Measurements from ENCODE around the gene HSPBAP1.
"Not testable (repeated sequence)": the region's sequence is repeated elsewhere in the genome, so short reads cannot be mapped to it uniquely, and the experiment has no call there.

Gene HSPBAP1

DNA sequence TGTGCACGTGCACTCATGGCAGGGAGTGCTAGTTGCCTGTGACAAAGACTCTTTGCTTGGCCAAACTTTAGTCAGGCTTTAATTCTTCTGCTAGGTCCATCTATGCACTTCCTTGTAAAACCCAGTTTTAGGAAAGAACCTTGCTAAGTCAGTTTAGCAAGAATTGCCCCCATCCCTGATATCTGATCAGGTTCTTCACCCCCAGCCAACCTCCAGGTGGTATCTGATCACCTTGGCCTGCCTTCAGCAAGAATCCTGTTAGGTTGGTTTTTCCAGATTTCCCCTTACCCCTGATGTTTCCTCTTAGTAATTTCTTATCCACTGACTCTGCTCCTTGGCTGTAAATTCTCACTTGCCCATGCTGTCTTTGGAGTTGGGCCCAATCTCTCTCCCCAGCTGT, 8.4 kb downstream of the HSPBAP1 start:
- in situ Hi-C loops (cut with MboI; ENCODE audit: low sequenced_read_pairs): no loop called here

DNA sequence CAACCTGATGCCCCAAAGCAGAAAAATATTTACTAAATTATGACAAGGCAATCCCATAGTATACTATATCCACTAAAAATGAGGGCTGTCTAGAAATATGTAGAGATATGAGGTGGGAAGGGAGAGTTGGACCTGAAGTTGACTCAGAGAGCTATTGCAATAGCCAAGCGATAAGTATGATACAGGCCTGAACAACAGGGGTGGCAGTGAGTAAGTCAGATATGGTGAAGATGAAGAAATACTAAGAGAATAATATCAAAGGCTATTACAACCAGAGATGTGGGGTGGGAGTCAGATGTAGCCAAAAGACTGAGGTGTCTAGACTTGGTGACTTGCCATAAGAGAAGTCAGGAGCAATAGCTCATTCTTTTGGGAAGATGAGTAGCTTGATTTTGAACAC, 9.2 kb downstream of the HSPBAP1 start:
- in situ Hi-C loops (cut with MboI; ENCODE audit: low sequenced_read_pairs): no loop called here

GRCh38 chr3:122782804-122783203, 10.8 kb downstream of the HSPBAP1 start:
- in situ Hi-C loops (cut with MboI; ENCODE audit: low sequenced_read_pairs): no loop called here

DNA sequence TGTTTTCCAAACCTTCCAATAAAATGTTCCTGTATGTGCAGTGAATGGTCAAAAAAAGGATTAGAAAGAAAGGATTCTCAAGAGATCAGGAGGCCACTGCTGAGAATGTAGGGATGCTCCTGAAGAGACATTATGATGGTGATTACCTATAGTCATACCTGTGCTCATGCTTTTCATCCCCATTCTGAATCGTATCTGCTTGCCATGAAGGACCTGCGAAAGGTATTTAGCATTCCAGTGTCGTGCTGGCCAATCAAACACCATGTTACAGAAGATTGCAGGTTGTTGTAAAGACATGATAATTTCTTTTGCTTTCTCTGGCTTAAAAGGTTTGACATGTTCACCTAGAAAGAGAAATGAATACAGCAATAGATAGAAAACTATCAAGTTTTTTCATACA, 16.1 kb downstream of the HSPBAP1 start:
- in situ Hi-C loops (cut with MboI; ENCODE audit: low sequenced_read_pairs): no loop called here

GRCh38 chr3:122776675-122777468, 16.8 kb downstream of the HSPBAP1 start:
- in situ Hi-C loops (cut with MboI; ENCODE audit: low sequenced_read_pairs): no loop called here

GRCh38 chr3:122774564-122774963, 19.1 kb downstream of the HSPBAP1 start:
- in situ Hi-C loops (cut with MboI; ENCODE audit: low sequenced_read_pairs): no loop called here

DNA sequence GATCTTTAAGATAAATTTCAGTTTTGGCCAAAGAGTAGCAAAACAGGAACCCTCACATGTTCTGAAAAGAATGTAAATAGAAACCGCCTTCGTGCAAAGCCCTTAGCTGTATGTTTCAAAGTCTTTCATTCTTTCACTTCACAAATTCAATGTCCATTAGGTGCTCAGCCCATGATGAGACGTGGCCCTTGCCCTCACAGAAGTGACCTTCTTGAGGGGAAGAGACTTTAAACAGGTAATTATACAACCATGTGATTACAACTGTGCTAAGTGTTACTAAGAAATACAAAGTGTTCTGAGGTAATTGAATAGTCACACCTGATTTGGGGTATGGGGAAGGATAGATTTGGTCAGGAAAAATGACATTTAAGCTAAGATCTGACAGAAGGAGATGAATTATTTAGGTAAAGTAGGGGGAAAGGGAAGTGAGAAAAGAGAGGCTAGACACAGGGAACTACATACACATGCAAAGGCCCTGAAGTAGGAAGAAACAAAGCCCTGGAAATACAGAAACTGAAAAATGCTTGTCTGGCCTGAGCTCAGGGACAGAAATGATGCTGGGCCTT, 19.6 kb downstream of the HSPBAP1 start:
- in situ Hi-C loops (cut with MboI; ENCODE audit: low sequenced_read_pairs): no loop called here

DNA sequence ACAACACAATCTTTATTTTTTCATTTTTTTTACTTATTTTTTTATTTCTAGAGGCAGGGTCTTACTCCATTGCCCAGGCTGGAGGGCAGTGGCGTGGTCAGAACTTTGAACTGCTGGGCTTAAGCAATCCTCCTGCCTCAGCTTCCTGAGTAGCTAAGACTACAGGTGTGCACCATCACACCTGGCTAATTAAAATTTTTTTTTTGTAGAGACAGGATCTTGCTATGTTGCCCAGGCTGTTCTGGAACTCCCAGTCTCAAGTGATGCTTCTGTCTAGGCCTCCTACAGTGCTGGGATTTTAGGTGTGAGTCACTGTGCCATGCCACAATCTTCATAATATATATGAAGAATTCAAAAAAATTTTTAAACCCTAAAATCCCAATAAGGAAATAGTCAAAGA, 20.8 kb downstream of the HSPBAP1 start:
- in situ Hi-C loops (cut with MboI; ENCODE audit: low sequenced_read_pairs): no loop called here

DNA sequence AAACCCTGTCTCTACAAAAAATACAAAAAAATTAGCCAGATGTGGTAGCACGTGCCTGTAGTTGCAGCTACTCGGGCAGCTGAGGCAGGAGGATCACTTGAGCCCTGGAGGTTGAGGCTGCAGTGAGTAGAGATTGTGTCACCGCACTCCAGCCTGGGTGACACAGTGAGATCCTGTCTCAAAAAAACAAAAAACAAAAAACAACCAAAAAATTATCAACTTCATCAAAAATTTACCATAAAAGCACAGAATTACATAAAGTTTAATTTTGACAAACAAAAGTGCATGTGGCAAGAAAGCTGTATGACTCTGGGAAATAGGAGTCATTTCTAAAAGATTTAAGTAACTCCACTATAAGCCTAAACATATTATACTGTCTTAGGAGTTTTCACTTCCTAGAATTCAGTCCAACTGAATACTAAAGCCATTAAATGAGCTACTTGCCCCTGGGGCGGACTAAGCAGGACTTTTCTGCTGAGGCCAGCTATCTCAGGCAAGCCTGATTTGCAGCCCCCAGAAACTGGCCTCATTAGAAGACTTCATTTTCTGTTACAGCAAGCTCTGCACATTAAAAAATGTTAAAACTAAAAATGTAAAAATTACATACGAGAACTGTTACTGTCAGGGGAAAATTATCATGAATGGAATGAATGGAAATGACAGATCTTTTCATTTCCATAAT, 23.0 kb downstream of the HSPBAP1 start:
- in situ Hi-C loops (cut with MboI; ENCODE audit: low sequenced_read_pairs): no loop called here

DNA sequence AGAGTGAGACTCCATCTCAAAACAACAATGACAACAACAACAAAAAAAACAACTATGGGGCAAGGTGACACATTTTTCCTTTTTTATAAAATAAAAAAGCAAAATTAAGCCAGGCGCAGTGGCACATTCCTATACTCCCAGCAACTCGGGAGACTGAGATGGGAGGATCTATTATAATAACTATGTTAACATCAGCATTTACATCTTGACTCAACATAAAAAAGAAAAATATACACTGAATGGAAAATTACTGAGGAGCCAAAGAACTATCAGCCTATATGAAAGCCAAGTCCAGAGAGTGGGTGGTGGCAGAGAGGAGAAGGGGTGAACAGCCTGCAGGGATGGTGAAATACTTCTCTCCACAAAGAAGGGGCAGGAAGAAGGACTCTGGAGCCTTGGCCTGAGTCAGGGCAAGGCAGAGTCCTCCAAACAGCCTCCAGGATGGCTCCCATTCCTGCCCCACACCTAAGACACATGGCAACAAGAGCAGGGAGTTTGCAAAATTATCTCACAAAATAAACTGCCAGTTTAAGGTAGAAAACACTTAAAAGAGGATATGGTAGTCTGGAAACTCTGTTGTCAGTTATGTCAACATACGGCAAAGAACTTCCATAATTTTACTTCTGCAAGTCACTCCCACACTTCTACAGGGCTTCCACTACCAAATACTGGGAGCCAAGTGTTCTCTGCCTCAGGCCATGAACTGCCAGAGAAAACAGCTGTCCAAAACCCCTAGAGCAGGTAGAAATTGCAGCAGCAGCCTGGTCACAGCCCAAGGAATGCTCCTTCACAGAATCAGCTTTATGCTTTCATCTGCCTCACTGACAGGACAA, 25.9 kb downstream of the HSPBAP1 start:
- in situ Hi-C loops (cut with MboI; ENCODE audit: low sequenced_read_pairs): no loop called here

DNA sequence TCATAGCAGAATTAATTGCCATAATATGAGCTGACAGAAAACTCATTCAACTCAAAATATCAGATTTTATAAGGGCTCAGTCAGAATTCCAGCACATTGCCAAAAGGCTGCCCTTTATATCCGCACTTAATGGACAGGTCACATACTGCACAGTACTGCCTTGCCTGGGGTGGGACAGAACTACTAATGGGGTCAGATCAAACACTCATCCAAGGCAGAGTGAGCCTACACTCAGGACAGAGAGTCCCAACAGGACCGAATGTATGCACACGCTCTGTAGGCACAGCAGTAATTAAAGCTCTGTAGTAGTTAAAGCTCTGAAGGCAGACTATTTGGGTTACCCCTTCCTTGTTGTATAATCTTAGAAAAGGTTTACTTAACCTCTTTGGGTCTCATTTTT, 27.2 kb downstream of the HSPBAP1 start:
- in situ Hi-C loops (cut with MboI; ENCODE audit: low sequenced_read_pairs): no loop called here

DNA sequence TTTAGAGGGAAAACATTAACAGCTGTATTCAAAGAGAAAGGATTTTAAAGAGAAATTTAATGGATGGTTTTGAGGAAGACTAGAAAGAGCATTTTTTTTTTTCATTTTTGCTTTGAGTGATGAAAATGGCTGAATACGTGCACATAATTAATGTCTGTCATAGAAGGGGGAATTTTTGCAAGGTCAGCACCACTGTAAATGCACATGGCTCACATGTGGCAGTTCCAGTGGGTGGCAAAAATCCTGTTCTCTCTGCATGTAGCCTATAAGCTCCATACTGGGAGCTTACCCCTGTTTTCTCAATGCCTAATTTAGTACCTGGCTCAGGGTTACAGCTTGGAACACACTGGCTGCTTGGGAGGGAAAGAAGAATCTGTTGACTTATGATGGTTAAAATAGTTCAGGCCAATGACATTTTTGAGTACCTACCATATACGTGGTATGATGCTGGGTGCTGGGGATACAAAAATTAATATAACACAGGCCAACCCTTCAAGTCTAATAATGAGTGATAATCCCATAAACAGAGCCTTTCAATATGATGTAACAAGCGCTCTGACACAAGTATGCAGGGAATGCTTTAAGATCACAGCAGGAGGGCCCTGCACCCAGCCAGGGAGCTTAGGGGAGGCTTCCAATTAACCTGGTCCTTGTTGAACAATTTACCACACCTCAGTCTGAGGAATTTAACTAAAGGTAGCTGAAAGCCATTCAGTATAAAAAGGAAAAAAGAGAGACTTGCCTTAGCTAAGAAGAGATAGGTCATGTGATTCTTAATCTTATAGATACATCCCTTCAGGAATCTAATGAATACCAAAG, 33.0 kb downstream of the HSPBAP1 start:
- in situ Hi-C loops (cut with MboI; ENCODE audit: low sequenced_read_pairs): no loop called here

- in situ Hi-C loops (cut with MboI; ENCODE audit: low sequenced_read_pairs): no loop called here
These were observed 34.6 kb downstream of the HSPBAP1 start for GRCh38 chr3:122758877-122759560.

- in situ Hi-C loops (cut with MboI; ENCODE audit: low sequenced_read_pairs): no loop called here
These were observed 38.1 kb downstream of the HSPBAP1 start for GRCh38 chr3:122755491-122755890.

GRCh38 chr3:122754929-122755328, 38.7 kb downstream of the HSPBAP1 start:
- in situ Hi-C loops (cut with MboI; ENCODE audit: low sequenced_read_pairs): no loop called here

GRCh38 chr3:122748347-122748746, 45.3 kb downstream of the HSPBAP1 start:
- in situ Hi-C loops (cut with MboI; ENCODE audit: low sequenced_read_pairs): no loop called here

GRCh38 chr3:122747295-122747694, 46.3 kb downstream of the HSPBAP1 start:
- in situ Hi-C loops (cut with MboI; ENCODE audit: low sequenced_read_pairs): not testable (repeated sequence)

GRCh38 chr3:122745369-122746021, 48.1 kb downstream of the HSPBAP1 start:
- in situ Hi-C loops (cut with MboI; ENCODE audit: low sequenced_read_pairs): no loop called here

GRCh38 chr3:122743581-122744120, 50.0 kb downstream of the HSPBAP1 start:
- in situ Hi-C loops (cut with MboI; ENCODE audit: low sequenced_read_pairs): no loop called here

All from HL-60/S4 treated with retinoic acid at 250 ng/mL for 4 days and 3 days (cell line).